GM23338 (cell line): ENCODE measurements around the gene RNU6-9. TPM values are rescaled to one million over a fixed set of nuclear protein-coding genes. Genes with fewer than 3 reads are reported as not detected.

ENCODE experiments used
- ATAC-seq: fragments of 200-7000 bp; cut with Tn5 transposase; 3 replicates; pipeline ENCODE4 v1.9.1; 2020
- DNase-seq: peaks from one replicate; pipeline ENCODE4 v3.0.0-alpha.2; 2015; ENCODE audit warnings: low spot score
- H2AFZ ChIP-seq: fragments of 200-600 bp; sonication (generic); 2 replicates; pipeline ENCODE4 v1.8.0; 2016; ENCODE audit warnings: antibody characterized with exemption, mild to moderate bottlenecking, moderate library complexity
- H3F3A ChIP-seq: fragments of 200-600 bp; sonication (generic); replicated peaks from 2 replicates; pipeline ENCODE4 v1.8.0; 2017; ENCODE audit warnings: antibody characterized with exemption, mixed run types, low read depth
- H3K27ac ChIP-seq: fragments of 200-600 bp; sonication (generic); 2 replicates; pipeline ENCODE4 v1.6.1; 2016; ENCODE audit warnings: low read depth
- H3K27me3 ChIP-seq: fragments of 200-600 bp; sonication (generic); 2 replicates; pipeline ENCODE4 v1.8.0; 2016; ENCODE audit warnings: mild to moderate bottlenecking, mixed run types, moderate library complexity; ENCODE audit not compliant: insufficient read depth
- H3K36me3 ChIP-seq: fragments of 200-600 bp; sonication (generic); 2 replicates; pipeline ENCODE4 v1.8.0; 2016; ENCODE audit warnings: mild to moderate bottlenecking; ENCODE audit not compliant: insufficient read depth
- H3K4me1 ChIP-seq: fragments of 200-600 bp; sonication (generic); 2 replicates; pipeline ENCODE4 v1.8.0; 2016; ENCODE audit warnings: mild to moderate bottlenecking, moderate library complexity; ENCODE audit not compliant: insufficient read depth
- H3K4me2 ChIP-seq: fragments of 200-600 bp; sonication (generic); 2 replicates; pipeline ENCODE4 v1.7.1; 2017; ENCODE audit warnings: mixed run types
- H3K4me3 ChIP-seq: fragments of 200-600 bp; sonication (generic); 2 replicates; pipeline ENCODE4 v1.6.1; 2016; ENCODE audit warnings: mixed run types
- H3K79me2 ChIP-seq: fragments of 200-600 bp; sonication (generic); replicated peaks from 2 replicates; pipeline ENCODE4 v1.8.0; 2017; ENCODE audit warnings: mild to moderate bottlenecking; ENCODE audit not compliant: insufficient read depth
- H3K9me2 ChIP-seq: fragments of 200-600 bp; sonication (generic); 2 replicates; pipeline ENCODE4 v1.8.0; 2017; ENCODE audit not compliant: insufficient read depth
- H4K20me1 ChIP-seq: fragments of 200-600 bp; sonication (generic); replicated peaks from 2 replicates; pipeline ENCODE4 v1.8.0; 2017; ENCODE audit warnings: mild to moderate bottlenecking; ENCODE audit not compliant: insufficient read depth
- H3K27ac Mint-ChIP-seq: 2 replicates; pipeline ENCODE4 v1.8.0; 2020; ENCODE audit warnings: inconsistent platforms, mild to moderate bottlenecking, moderate library complexity, mixed read lengths
- H3K27me3 Mint-ChIP-seq: 3 replicates; pipeline ENCODE4 v1.8.0; 2022; ENCODE audit warnings: low read depth, mild to moderate bottlenecking, moderate library complexity, mixed read lengths, inconsistent platforms; ENCODE audit not compliant: insufficient read depth, poor library complexity
- H3K36me3 Mint-ChIP-seq: 3 replicates; pipeline ENCODE4 v1.8.0; 2021; ENCODE audit warnings: low read depth, mild to moderate bottlenecking, inconsistent platforms, moderate library complexity, mixed read lengths
- H3K4me1 Mint-ChIP-seq: 3 replicates; pipeline ENCODE4 v1.8.0; 2020; ENCODE audit warnings: mild to moderate bottlenecking, inconsistent platforms, mixed read lengths
- H3K4me3 Mint-ChIP-seq: 3 replicates; pipeline ENCODE4 v1.8.0; 2021; ENCODE audit warnings: moderate library complexity, mild to moderate bottlenecking, inconsistent platforms, mixed read lengths
- H3K9me3 Mint-ChIP-seq: 3 replicates; pipeline ENCODE4 v1.8.0; 2020; ENCODE audit warnings: moderate library complexity, mild to moderate bottlenecking, inconsistent platforms, mixed read lengths
- CTCF ChIP-seq, 2 experiments: fragments of 200-600 bp in 1 of 2; sonication (generic) in 1 of 2; conservative IDR thresholded peaks; 2 replicates each; pipeline versions ENCODE4 v1.5.1 to v1.6.1; 2016 to 2017; ENCODE audit warnings: antibody characterized with exemption in 2 of 2, low read depth in 2 of 2, mild to moderate bottlenecking in 2 of 2, moderate library complexity in 1 of 2
- ETS1 ChIP-seq: IDR thresholded peaks from 2 replicates; pipeline ENCODE4 v1.6.1; 2016; ENCODE audit warnings: antibody characterized with exemption
- EZH2 ChIP-seq: fragments of 200-600 bp; sonication (generic); IDR thresholded peaks from one replicate; pipeline ENCODE4 v1.8.0; 2017; ENCODE audit warnings: antibody characterized with exemption, mild to moderate bottlenecking, low read depth; ENCODE audit not compliant: unreplicated experiment
- EZH2phosphoT487 ChIP-seq: fragments of 200-600 bp; sonication (generic); IDR thresholded peaks from one replicate; pipeline ENCODE4 v1.8.1; 2018; ENCODE audit warnings: antibody characterized with exemption; ENCODE audit not compliant: unreplicated experiment
- JUNB ChIP-seq: IDR thresholded peaks from one replicate; pipeline ENCODE4 v1.6.1; 2016; ENCODE audit warnings: antibody characterized with exemption; ENCODE audit not compliant: unreplicated experiment
- NANOG ChIP-seq: IDR thresholded peaks from 2 replicates; pipeline ENCODE4 v1.6.1; 2016; ENCODE audit warnings: antibody characterized with exemption, borderline replicate concordance
- POLR2AphosphoS5 ChIP-seq: IDR thresholded peaks from 2 replicates; pipeline ENCODE4 v1.6.1; 2016; ENCODE audit warnings: antibody characterized with exemption, low read depth
- STAT1 ChIP-seq: IDR thresholded peaks from one replicate; pipeline ENCODE4 v1.6.1; 2016; ENCODE audit warnings: antibody characterized with exemption; ENCODE audit not compliant: unreplicated experiment
- ZNF114 ChIP-seq: fragments of 250-450 bp; sonication (Bioruptor Pico); IDR thresholded peaks from 2 replicates; pipeline ENCODE4 v1.5.0; 2020; ENCODE audit warnings: mild to moderate bottlenecking, moderate library complexity
- ZNF462 ChIP-seq: fragments of 250-450 bp; sonication (Bioruptor Pico); IDR thresholded peaks from 2 replicates; pipeline ENCODE4 v1.5.0; 2020; ENCODE audit warnings: mild to moderate bottlenecking, moderate library complexity
- polyA plus RNA-seq: library from polyadenylated mRNA; unstranded; fragments of >200 nt; fragmentation: Nextera tagmentation; extraction: Ambion mirVana; gene quantifications from 2 replicates; pipeline ENCODE4 v1.2.1, GENCODE V29; 2016
- total RNA-seq: library from RNA; depleted of rRNA; stranded (reverse); fragments of >200 nt; shearing (Covaris generic); gene quantifications from 2 replicates; pipeline ENCODE4 v1.2.3, GENCODE V29; 2014

The RNU6-9 gene
- total and polyA plus RNA-seq, 2 experiments from 2014 or later: not detected

GRCh38 chr19:868458-869244, 24.6 kb upstream of the RNU6-9 start:
- ATAC-seq: no peak
- Mint-ChIP-seq H3K36me3 (peaks cover 39% of the 10 kb centered on the region), H3K4me1 (peaks cover 5% of the 10 kb centered on the region), H3K9me3 (peaks cover 11% of the 10 kb centered on the region), H3K4me3 (no peak overlapping the region), H3K27ac (no peak overlapping the region), H3K27me3 (peaks cover 31% of the 10 kb centered on the region)
- Histone ChIP-seq H3K4me3 (no peak overlapping the region), H3K9me2 (no peaks in the 10 kb centered on the region), H3F3A (peaks cover 28% of the 10 kb centered on the region), H3K27me3 (no peaks in the 10 kb centered on the region), H3K79me2 (no peaks in the 10 kb centered on the region), H3K36me3 (no peaks in the 10 kb centered on the region), H3K4me1 (no peaks in the 10 kb centered on the region), H3K4me2 (no peak overlapping the region), H4K20me1 (peaks cover 9% of the 10 kb centered on the region; the same call in 1 of the 2 replicates), H3K27ac (no peak overlapping the region), H2AFZ (no peak overlapping the region)
- TF ChIP-seq ZNF114: no peak
- TF ChIP-seq EZH2phosphoT487: no peak
- no peak for TF ChIP-seq ETS1
- no peak for TF ChIP-seq ZNF462 (CRISPR knock-in tag)
- TF ChIP-seq CTCF (conservative IDR thresholded peaks at IDR 0.05; ENCODE audit: low read depth in 2 of 2): no peak
- no peak for TF ChIP-seq POLR2AphosphoS5
- no peak for TF ChIP-seq STAT1
- no peak for TF ChIP-seq EZH2
- TF ChIP-seq NANOG: no peak
- TF ChIP-seq JUNB: no peak
- no peak for DNase-seq
